Esophagus muscularis mucosa (tissue), 4 donors: ENCODE measurements around the gene LMX1A. TPM values are rescaled to one million over a fixed set of nuclear protein-coding genes. Genes with fewer than 3 reads are reported as not detected.

Experiments used
- DNase-seq: peaks from one replicate; pipeline ENCODE4 v3.0.0-alpha.2; 2017; ENCODE audit errors: extremely low spot score
- H3K27ac ChIP-seq, 4 donors: fragments of 200-600 bp; sonication (generic); replicated peaks in 1 of 4; 1 replicate in 3 of 4; 2 replicates in 1 of 4; pipeline ENCODE4 v1.5.1; 2016 to 2019; ENCODE audit warnings: mild to moderate bottlenecking in 1 of 4
- H3K27me3 ChIP-seq, 4 donors: fragments of 200-600 bp; sonication (generic); one replicate each; pipeline versions ENCODE4 v1.5.1 to v1.6.0; 2016 to 2019
- H3K36me3 ChIP-seq, 4 donors: fragments of 200-600 bp; sonication (generic); one replicate each; pipeline ENCODE4 v1.5.1; 2016 to 2019
- H3K4me1 ChIP-seq, 4 donors: fragments of 200-600 bp; sonication (generic); one replicate each; pipeline ENCODE4 v1.5.1; 2016 to 2019
- H3K4me3 ChIP-seq, 4 donors: fragments of 200-600 bp; sonication (generic); 1 replicate in 2 of 4; 2 replicates in 2 of 4; pipeline ENCODE4 v1.5.1; 2016 to 2019; ENCODE audit warnings: mild to moderate bottlenecking in 4 of 4, moderate library complexity in 1 of 4
- H3K9me3 ChIP-seq, 4 donors: fragments of 200-600 bp; sonication (generic); 1 replicate in 3 of 4; 2 replicates in 1 of 4; pipeline ENCODE4 v1.5.1; 2016 to 2019
- CTCF ChIP-seq, 3 experiments: fragments of 200-600 bp in 2 of 3; fragments of 450-650 bp in 1 of 3; sonication (generic) in 2 of 3; IDR thresholded peaks; one replicate each; pipeline ENCODE4 v1.5.1; 2017 to 2019; ENCODE audit warnings: antibody characterized with exemption in 3 of 3, mild to moderate bottlenecking in 2 of 3, moderate library complexity in 1 of 3
- EP300 ChIP-seq: sonication (generic); formaldehyde crosslinking; IDR thresholded peaks from one replicate; pipeline ENCODE4 v1.6.1; 2017; ENCODE audit warnings: antibody characterized with exemption
- POLR2A ChIP-seq: fragments of 450-650 bp; IDR thresholded peaks from one replicate; pipeline ENCODE4 v1.6.1; 2017; ENCODE audit warnings: antibody characterized with exemption, moderate library complexity, mild to moderate bottlenecking, low read depth
- POLR2AphosphoS5 ChIP-seq, 2 donors: sonication (generic); formaldehyde crosslinking; IDR thresholded peaks; one replicate each; pipeline ENCODE4 v1.6.1; 2017; ENCODE audit warnings: antibody characterized with exemption in 2 of 2
- WGBS: methylation state at CpG from one replicate; pipeline ENCODE4 v1.1.5; 2018; 5-methylcytosine and 5-hydroxymethylcytosine counted together
- intact Hi-C: fragments of 100-400 bp; cut with DNase I; formaldehyde crosslinking; loops from one replicate; pipeline ENCODE4 v1.15.1; 2023
- total RNA-seq, 4 donors: library from RNA; depleted of rRNA; stranded (reverse); fragments of >200 nt; gene quantifications; one replicate each; pipeline versions ENCODE4 v1.1.0 to v1.2.1, GENCODE V29; 2016

The LMX1A gene
- total RNA-seq, 4 donors from 2014 or later = 0.32 to 0.98 (median 0.33) TPM; not detected in 1

DNA sequence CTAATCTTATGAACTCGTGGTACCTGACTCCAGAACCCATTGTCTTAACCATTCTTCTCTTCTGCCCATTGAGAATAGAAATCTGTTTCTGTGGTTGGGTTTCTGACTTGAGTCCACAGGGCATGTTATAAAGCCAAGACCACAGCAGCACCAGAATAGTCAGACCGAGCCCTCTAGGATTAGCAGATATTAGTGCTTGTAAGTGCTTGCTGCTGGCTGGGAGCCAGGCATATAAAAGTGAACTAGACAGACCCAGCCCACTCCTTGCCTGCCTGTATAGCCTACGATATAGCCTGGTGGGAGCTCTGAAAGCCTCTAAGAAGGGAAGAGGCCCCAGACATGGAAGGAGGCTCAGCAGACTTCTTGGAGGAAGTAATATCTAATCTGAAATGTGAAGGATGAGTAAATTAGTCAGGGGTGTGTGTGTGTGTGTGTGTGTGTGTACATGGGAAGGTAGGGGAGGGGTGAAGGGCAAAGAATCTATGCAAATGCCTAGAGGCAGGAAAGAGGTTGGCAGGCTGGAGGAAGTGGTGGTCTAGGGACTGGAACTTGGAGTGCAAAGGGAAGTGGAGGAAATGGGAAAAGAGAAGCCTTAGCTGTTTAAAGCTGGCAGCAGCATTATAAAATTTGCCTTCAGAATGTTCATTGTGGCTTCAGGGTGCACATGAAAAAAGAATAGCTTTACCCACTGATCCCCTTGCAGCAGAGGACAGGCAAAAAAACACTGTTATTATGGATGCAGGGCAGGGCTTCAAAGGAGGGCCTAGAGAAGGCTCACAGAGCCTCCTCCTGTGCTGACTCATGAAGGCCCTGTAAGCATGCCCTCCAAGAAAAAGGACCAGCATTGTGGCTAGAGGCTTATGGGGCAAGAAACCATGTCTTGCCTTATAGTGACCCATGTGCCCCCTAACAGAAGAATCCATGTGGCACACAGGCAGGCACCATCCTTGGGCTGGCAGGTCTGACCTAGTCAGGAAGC lies 169.2 kb downstream of the LMX1A start:
- Histone ChIP-seq H3K4me1 (no peaks in the 10 kb centered on the region), H3K4me3 (no peak overlapping the region), H3K27me3 (no peaks in the 10 kb centered on the region), H3K9me3 (no peaks in the 10 kb centered on the region), H3K36me3 (no peaks in the 10 kb centered on the region), H3K27ac (no peak overlapping the region)
- intact Hi-C loops = no loop called here
- WGBS = 56% methylated on average over 3 of the region's 3 CpGs
- no peak for DNase-seq
- TF ChIP-seq CTCF (IDR thresholded peaks at IDR 0.05) (no peak), EP300 (no peak), POLR2AphosphoS5 (IDR thresholded peaks at IDR 0.05) (no peak), POLR2A (no peak)

- TF ChIP-seq POLR2AphosphoS5 (IDR thresholded peaks at IDR 0.05) = no peak
- no peak for TF ChIP-seq CTCF (IDR thresholded peaks at IDR 0.05)
- no peak for TF ChIP-seq EP300
- TF ChIP-seq POLR2A = no peak
- WGBS = 82% methylated on average over 4 of the region's 4 CpGs
- no peak overlapping the region for H3K27ac ChIP-seq
Observed at GRCh38 chr1:165185161-165185889, 171.2 kb downstream of the LMX1A start.

GRCh38 chr1:165182975-165183374 lies 173.5 kb downstream of the LMX1A start:
- intact Hi-C loops = no loop called here
- no peak overlapping the region for H3K27ac ChIP-seq
- 100% methylated on average over 3 of the region's 3 CpGs for WGBS
- H3K36me3 ChIP-seq = no peaks in the 10 kb centered on the region
- H3K27me3 ChIP-seq = no peaks in the 10 kb centered on the region
- no peak overlapping the region for H3K4me3 ChIP-seq
- no peaks in the 10 kb centered on the region for H3K9me3 ChIP-seq
- DNase-seq = no peak
- TF ChIP-seq POLR2AphosphoS5 (IDR thresholded peaks at IDR 0.05) (no peak), CTCF (IDR thresholded peaks at IDR 0.05) (no peak), POLR2A (no peak), EP300 (no peak)
- no peaks in the 10 kb centered on the region for H3K4me1 ChIP-seq

More at GRCh38 chr1:165185161-165185889, 171.2 kb downstream of the LMX1A start:
- DNase-seq = no peak
- Histone ChIP-seq H3K9me3 (no peaks in the 10 kb centered on the region), H3K36me3 (no peaks in the 10 kb centered on the region), H3K4me1 (no peaks in the 10 kb centered on the region), H3K27me3 (no peaks in the 10 kb centered on the region), H3K4me3 (no peak overlapping the region)
- intact Hi-C loops = no loop called here

DNA sequence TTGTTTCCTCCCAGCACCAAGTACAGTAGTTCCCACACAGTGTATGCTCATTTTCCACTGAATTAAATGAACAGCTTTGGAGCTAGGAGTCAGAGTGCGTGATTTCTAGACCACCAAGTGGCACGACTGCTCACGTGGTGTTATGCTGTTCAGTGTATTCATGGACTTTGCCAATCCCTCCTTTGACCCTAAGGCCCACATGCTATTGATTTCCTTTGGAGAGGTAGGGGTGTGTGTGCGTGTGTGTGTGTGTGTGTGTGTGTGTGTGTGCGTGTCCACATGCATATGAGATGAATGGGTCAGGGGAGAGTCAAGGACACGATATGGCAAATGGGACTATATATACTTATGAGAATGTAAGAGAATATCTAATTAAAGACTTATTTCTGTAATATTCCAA lies 177.2 kb downstream of the LMX1A start:
- Histone ChIP-seq H3K27me3 (no peaks in the 10 kb centered on the region), H3K27ac (no peak overlapping the region), H3K36me3 (no peaks in the 10 kb centered on the region), H3K4me3 (no peak overlapping the region), H3K4me1 (no peaks in the 10 kb centered on the region), H3K9me3 (no peaks in the 10 kb centered on the region)
- intact Hi-C loops = no loop called here
- TF ChIP-seq EP300 (no peak), POLR2AphosphoS5 (IDR thresholded peaks at IDR 0.05) (no peak), CTCF (IDR thresholded peaks at IDR 0.05) (no peak), POLR2A (no peak)
- no peak for DNase-seq
- 74% methylated on average over 6 of the region's 6 CpGs for WGBS
